ENCODE measurements around the gene TRERF1.
A peak's percentile ranks its signal among the peaks of the same experiment; 100 is the strongest.
"Not testable (repeated sequence)": the region's sequence is repeated elsewhere in the genome, so short reads cannot be mapped to it uniquely, and the experiment has no call there.

The TRERF1 gene

GRCh38 chr6:42332916-42333315 lies 118.8 kb downstream of the TRERF1 start:
- no peak for DNase-seq

DNA sequence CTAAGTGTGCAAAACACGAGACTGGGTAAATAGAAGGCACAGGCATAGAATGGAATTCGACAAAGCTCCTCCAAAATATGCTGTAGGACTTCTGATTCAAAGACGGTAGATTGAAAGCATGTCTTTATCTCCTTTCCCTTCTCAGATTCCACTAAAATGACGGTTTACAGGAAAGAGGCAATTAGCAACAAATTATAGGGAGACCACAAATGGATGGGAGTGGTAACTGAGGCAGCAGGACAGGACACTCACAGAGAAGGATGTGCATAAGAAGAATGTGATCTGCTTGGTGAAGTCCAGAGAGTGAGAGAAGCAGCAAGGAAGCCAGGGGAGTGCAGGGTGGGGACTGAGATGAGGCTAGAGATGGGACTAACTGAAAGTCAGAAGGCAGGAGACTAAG lies 120.7 kb downstream of the TRERF1 start:
- no peak for DNase-seq

- DNase-seq = no peak
Observed at GRCh38 chr6:42326248-42326647, 125.5 kb downstream of the TRERF1 start.

- not testable (repeated sequence) for DNase-seq
Observed at GRCh38 chr6:42324656-42325324, 126.9 kb downstream of the TRERF1 start.

DNA sequence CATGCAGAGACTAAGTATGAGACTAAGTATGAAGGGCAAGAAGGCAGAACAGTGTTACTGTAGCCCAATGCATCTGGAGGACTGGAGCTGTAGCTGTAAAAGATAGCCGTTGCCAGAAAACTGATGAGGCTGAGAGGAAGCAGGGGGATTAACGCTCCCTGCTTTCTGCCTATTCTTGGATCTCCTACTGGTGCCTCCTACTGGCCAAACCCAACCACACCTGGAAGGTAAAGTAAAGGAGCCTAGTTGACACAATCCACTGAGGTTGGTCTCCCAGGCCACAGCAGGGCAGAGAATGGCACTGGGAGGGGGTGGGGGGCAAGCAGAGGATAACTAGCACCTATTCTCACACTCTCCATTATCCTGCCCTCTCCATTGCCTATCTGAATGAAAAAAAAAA lies 129.1 kb downstream of the TRERF1 start:
- no peak for DNase-seq

DNA sequence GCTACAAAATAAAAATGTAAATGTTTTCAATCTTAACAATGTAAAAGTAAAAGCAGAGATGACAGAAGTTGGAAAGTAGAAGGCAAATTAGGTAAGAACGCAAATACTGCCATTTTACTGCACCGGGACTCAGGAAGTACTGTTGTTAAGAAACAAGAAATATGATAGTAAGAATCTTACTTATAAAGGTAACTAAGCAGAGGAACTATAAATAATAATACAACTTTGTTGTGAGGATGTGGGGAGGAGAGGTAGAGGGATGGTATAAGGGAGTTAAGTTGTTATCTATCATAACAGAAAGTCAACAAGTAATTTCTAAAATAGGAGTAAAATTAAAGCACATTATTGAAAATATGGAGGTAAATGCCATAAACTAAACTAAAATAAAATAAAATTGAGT lies 129.8 kb downstream of the TRERF1 start:
- DNase-seq = no peak

GRCh38 chr6:42320762-42321161 lies 131.0 kb downstream of the TRERF1 start:
- no peak for DNase-seq

- DNase-seq = no peak
Observed at GRCh38 chr6:42318480-42318879, 133.2 kb downstream of the TRERF1 start.

DNA sequence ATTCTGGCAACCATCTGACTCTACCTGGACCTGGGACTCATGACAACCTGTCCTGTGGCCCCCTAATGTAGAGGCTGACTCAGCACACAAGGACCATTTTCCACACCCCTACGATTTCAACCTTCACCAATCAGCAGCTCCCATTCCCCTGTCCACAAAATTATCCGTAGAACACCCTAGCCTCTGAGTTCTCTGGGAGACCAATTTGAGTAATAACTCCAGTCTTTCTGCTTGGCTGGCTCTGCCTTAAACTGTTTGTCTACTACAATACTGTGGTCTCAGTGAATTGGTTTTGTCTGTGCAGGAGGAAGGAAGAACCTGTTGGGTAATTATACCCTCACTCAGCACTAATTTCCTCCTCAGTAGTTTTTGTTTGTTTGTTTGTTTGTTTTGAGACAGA lies 134.7 kb downstream of the TRERF1 start:
- no peak for DNase-seq

- no peak for DNase-seq
Observed at GRCh38 chr6:42315991-42316970, 135.4 kb downstream of the TRERF1 start.

DNA sequence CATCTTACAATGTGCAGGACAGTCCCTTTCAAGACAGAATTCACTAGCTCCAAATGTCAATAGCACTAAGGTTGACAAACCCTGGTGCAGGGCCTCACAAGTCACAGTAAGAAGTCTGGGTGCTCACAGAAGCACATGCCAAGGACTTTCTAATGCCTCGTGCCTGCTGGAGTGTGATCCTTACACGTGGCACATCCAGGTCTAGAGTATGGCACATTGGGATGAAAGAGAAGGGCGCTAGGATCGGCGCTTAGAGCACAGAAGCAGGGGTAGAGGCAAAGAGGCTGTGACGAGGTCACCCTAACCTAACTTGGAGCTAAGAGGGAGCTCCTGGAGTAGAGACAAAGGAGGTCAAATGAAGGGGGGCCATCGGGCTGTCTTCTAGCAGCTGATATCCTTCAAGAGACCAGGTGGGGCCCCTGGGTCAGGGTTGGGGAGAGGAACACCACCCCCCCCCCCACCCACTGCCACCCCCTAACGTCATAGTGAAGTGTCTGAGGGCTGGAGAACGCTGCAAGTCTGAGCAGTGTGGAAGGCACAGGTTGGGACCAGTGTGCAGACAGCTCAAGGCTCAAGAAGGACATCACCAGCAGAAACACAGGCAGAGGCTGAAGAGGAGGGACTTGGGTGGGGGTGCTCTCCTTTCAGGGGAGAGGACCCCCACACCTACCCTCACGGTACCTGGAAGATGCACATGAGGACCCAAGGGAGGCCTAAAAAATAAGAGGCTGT lies 136.3 kb downstream of the TRERF1 start:
- DNase-seq = no peak

GRCh38 chr6:42314571-42315258 lies 137.0 kb downstream of the TRERF1 start:
- DNase-seq = no peak

- no peak for DNase-seq
Observed at GRCh38 chr6:42313941-42314570, 137.7 kb downstream of the TRERF1 start.

DNA sequence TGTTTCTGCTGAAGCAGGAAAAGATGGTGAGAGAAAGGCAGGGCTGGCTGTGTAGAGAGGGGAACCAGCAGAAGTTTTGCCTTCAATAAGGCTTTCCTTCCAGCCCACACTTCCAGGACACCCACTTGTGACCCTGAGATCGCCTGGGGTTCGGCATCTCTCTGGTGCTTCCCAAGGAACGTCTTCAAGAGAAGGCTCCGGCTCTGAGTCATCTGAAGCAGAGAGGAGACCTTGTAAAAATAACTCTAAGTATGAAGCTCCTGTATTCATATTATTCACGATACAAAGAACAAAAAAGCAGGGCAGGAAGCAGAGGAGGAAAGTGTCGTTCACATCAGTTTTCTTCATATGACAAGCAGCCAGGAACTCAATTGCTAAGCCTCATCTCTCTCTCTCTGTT lies 138.7 kb downstream of the TRERF1 start:
- DNase-seq = no peak

- no peak for DNase-seq
Observed at GRCh38 chr6:42307141-42307470, 144.6 kb downstream of the TRERF1 start.

DNA sequence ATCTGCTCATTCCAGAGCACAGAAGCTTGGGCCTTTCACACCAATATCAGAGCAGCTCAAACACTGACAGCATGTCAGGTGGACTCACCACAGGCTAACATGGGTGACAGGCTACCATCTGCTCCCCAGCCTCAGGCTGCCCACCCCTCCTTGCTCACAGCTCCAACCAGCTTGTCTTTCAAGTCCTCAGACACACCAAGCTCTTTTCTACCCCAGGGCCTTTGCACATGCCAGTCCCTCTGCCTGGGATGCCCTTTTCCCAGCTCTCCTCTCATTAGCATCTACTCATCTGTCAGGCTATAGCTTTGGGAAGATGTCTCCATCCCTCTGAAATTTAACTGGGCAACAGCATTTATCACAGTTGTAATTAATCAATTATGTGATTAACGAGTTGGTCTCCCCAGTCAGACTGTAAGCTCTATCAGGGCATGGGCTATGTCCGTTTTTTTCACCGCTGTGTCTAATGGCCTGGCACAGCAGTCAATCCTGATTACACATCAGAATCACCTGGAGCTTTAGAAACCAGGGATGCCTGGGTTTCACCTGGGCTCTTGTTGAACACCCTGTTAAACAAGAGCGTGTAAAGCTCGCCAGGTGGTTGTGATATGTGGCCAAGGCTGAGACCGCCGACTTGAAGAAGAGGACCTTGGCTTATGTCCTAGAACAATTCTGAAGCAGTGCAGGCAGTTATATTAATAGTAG lies 145.1 kb downstream of the TRERF1 start:
- DNase-seq = peak; percentile 12

DNA sequence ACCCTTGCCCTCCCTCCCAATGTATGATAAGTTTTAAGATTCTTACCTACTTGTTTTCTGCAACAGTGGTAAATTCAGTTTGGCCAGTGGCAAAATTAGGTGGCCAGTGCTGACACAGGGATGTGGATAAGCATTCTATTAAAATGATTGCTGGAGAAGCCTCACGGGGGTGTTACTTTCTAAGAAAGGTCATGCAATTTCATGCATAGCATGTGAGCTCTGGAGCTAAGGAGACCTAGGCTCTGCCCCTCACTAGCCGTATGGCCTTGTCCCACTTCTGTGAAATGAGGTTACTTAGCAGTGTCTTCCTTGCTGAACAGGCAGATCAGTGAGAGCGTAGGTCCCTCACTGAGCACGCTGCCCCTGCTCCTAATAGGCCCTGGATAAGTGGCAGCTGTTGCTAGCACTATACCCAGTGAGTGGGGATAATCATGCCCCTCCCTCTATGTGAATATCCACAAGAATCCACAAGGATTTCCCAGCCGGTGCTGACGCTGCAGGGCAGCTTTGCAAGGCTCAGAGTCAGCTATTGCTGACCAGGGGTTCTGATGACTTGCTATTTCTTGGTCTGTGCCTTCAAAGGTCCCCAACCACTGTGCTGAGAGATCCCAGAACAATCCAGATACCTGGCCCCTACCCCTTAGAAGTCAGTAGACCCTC lies 147.5 kb downstream of the TRERF1 start:
- no peak for DNase-seq

- DNase-seq = no peak
Observed at GRCh38 chr6:42302411-42302810, 149.3 kb downstream of the TRERF1 start.

DNA sequence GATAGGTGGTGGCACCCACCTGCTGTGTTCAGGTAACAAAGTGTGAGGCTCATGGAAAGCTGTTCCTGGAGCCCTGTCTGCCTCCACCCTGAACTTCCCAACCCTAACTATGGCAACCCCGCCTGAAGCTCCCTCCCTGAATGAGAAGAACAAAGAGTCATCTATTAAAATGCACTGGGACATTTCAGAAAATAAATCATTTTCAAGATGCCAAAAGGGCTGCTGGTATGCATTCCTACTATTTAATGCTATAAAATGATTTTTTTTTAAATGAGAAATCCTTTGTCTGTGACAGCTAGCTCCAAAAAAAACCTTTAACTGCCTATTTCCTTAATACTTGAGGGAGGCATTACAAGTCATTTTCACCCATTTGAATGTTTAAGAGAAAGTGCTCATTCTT lies 149.7 kb downstream of the TRERF1 start:
- no peak for DNase-seq

DNA sequence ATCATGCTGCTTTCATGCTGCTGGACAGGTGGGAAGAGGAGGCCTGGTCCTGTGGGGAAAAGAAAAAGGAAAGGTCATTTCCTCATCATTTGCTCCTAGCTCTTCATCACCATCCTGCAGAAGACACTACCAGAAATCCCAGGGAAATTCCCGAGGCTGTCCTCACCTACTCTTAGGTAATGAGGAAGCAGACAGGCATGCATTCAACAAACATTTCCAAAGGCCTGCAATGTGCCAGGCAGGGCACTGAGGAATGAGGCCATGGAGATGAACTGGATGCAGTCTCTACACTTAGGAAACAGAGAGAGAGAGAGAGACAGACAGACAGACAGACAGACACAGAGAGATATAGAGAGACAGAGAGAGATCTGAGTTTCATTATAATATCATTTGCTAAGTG lies 151.0 kb downstream of the TRERF1 start:
- DNase-seq = no peak

DNA sequence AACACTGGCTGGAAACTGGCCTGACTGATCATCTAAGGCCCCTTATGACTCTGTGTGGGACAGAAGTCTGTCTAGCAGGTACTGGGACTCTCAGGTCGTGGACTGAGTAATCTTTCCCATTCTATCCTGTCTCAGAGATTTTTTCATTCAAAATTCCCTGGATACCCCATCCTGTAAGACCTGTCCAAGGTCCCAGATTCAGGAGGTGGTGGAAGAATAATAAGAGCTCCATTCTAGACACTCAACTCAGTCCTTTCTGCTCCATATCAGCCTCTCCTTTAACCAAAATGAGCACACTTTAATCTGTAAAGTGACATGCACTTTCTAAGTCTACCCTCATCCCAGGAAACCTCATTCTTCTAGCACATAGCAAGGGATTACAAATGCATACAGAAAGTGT lies 151.5 kb downstream of the TRERF1 start:
- no peak for DNase-seq
